ENCODE measurements around the gene LDLRAD3. TPM values are rescaled to one million over a fixed set of nuclear protein-coding genes. Genes with fewer than 3 reads are reported as not detected.

The LDLRAD3 gene
- total RNA-seq, 1 donor from 2014 or later = 8.6 TPM

DNA sequence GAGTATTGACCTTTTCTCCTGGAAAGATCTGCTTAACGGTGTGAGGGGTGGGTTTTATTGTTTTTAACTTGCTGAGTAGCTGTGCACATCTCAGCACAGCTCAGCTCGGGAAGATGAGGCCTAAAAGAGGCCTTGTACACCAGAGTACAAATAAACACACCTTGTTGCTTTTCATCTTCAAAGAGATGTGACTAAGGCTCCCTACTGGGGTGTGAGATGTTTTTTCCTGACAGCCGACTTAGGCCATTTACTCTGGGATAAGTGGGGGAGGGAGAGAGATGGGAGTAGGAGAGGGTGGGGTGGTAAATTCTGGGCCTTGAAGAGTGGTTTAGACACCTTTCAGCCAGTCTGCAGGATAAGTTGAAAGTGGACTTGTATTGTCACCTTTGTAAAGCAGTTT lies 2.9 kb downstream of the LDLRAD3 start:
- peaks cover 31% of the 10 kb centered on the region for H3K4me1 Mint-ChIP-seq (ENCODE audit: low read depth)
- H3K36me3 Mint-ChIP-seq (ENCODE audit: low read depth) = no peaks in the 10 kb centered on the region
- no peaks in the 10 kb centered on the region for H3K9me3 Mint-ChIP-seq (ENCODE audit: low read depth)
- no peak overlapping the region for H3K27ac Mint-ChIP-seq (ENCODE audit: unreplicated experiment)
- DNase-seq (ENCODE audit: low spot score) = no peak
- TF ChIP-seq, protein P1, sequence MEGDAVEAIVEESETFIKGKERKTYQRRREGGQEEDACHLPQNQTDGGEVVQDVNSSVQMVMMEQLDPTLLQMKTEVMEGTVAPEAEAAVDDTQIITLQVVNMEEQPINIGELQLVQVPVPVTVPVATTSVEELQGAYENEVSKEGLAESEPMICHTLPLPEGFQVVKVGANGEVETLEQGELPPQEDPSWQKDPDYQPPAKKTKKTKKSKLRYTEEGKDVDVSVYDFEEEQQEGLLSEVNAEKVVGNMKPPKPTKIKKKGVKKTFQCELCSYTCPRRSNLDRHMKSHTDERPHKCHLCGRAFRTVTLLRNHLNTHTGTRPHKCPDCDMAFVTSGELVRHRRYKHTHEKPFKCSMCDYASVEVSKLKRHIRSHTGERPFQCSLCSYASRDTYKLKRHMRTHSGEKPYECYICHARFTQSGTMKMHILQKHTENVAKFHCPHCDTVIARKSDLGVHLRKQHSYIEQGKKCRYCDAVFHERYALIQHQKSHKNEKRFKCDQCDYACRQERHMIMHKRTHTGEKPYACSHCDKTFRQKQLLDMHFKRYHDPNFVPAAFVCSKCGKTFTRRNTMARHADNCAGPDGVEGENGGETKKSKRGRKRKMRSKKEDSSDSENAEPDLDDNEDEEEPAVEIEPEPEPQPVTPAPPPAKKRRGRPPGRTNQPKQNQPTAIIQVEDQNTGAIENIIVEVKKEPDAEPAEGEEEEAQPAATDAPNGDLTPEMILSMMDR (IDR thresholded peaks at IDR 0.05) = no peak
- H3K4me3 Mint-ChIP-seq (ENCODE audit: unreplicated experiment) = no peak overlapping the region
- H3K27me3 Mint-ChIP-seq (ENCODE audit: low read depth) = no peaks in the 10 kb centered on the region

DNA sequence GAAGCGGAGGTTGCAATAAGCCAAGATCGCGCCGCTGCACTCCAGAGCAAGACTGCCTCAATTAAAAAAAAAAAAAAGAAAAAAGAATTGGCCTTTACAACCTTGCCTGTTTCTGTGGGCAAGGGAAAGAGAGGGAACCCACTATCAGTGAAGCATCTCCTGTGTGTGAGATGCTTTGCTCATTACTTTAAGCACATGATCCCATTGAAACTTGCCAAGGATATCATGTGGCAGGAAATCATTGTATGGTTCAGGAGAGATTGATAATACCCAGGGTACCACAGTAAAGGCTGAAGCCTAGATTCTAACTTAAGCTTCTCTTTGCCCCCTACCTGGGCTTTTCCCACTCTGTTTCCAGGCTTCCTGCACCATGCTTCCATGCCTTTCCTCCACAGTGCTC lies 3.6 kb downstream of the LDLRAD3 start:
- H3K36me3 Mint-ChIP-seq (ENCODE audit: low read depth) = no peaks in the 10 kb centered on the region
- TF ChIP-seq, protein P1 (IDR thresholded peaks at IDR 0.05) = no peak
- no peaks in the 10 kb centered on the region for H3K27me3 Mint-ChIP-seq (ENCODE audit: low read depth)
- H3K4me3 Mint-ChIP-seq (ENCODE audit: unreplicated experiment) = no peak overlapping the region
- no peak overlapping the region for H3K27ac Mint-ChIP-seq (ENCODE audit: unreplicated experiment)
- DNase-seq (ENCODE audit: low spot score) = no peak
- no peaks in the 10 kb centered on the region for H3K9me3 Mint-ChIP-seq (ENCODE audit: low read depth)
- H3K4me1 Mint-ChIP-seq (ENCODE audit: low read depth) = peaks cover 31% of the 10 kb centered on the region

- Mint-ChIP-seq H3K9me3 (ENCODE audit: low read depth) (no peaks in the 10 kb centered on the region), H3K36me3 (ENCODE audit: low read depth) (no peaks in the 10 kb centered on the region), H3K27ac (ENCODE audit: unreplicated experiment) (no peak overlapping the region), H3K4me3 (ENCODE audit: unreplicated experiment) (no peak overlapping the region), H3K4me1 (ENCODE audit: low read depth) (peaks cover 31% of the 10 kb centered on the region), H3K27me3 (ENCODE audit: low read depth) (no peaks in the 10 kb centered on the region)
- no peak for DNase-seq (ENCODE audit: low spot score)
- TF ChIP-seq, protein P1 (IDR thresholded peaks at IDR 0.05) = no peak
Observed at GRCh38 chr11:35949242-35949641, 5.4 kb downstream of the LDLRAD3 start.

- peaks cover 23% of the 10 kb centered on the region for H3K4me1 Mint-ChIP-seq (ENCODE audit: low read depth)
- no peak overlapping the region for H3K27ac Mint-ChIP-seq (ENCODE audit: unreplicated experiment)
- no peak overlapping the region for H3K4me3 Mint-ChIP-seq (ENCODE audit: unreplicated experiment)
- DNase-seq (ENCODE audit: low spot score) = no peak
- no peaks in the 10 kb centered on the region for H3K27me3 Mint-ChIP-seq (ENCODE audit: low read depth)
- TF ChIP-seq, protein P1 (IDR thresholded peaks at IDR 0.05) = no peak
- no peaks in the 10 kb centered on the region for H3K36me3 Mint-ChIP-seq (ENCODE audit: low read depth)
- H3K9me3 Mint-ChIP-seq (ENCODE audit: low read depth) = no peaks in the 10 kb centered on the region
Observed at GRCh38 chr11:35950082-35950481, 6.2 kb downstream of the LDLRAD3 start.

DNA sequence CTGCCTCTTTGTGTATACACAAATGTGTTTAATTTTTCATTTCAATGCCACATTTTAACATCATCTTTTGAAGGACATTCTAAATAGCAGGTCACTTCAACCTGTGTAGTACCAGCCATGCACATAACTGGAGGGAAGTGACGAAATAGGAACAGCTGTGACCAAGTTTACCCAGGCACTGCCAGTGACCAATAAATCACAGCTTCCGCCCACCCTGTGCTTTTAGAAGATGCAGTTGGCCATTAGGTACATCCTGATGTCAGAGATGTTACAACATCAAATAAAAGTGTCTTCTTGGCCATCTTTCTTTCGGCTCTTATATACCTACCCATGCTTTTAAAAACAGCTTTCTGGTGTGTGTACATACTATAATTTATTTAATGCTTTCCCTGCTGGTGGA lies 7.8 kb downstream of the LDLRAD3 start:
- TF ChIP-seq, protein P1 (IDR thresholded peaks at IDR 0.05) = no peak
- H3K4me1 Mint-ChIP-seq (ENCODE audit: low read depth) = peaks cover 8% of the 10 kb centered on the region
- no peak overlapping the region for H3K27ac Mint-ChIP-seq (ENCODE audit: unreplicated experiment)
- H3K4me3 Mint-ChIP-seq (ENCODE audit: unreplicated experiment) = no peak overlapping the region
- DNase-seq (ENCODE audit: low spot score) = no peak
- H3K36me3 Mint-ChIP-seq (ENCODE audit: low read depth) = no peaks in the 10 kb centered on the region
- H3K9me3 Mint-ChIP-seq (ENCODE audit: low read depth) = no peaks in the 10 kb centered on the region
- no peaks in the 10 kb centered on the region for H3K27me3 Mint-ChIP-seq (ENCODE audit: low read depth)
